HS-5 (cell line): ENCODE measurements around the gene LRRC8B.
A peak's percentile ranks its signal among the peaks of the same experiment; 100 is the strongest.
"Not testable (repeated sequence)": the region's sequence is repeated elsewhere in the genome, so short reads cannot be mapped to it uniquely, and the experiment has no call there.

ENCODE experiments used
- DNase-seq: peaks from one replicate; pipeline ENCODE4 v3.0.0-alpha.2; 2012; ENCODE audit warnings: low read depth

The LRRC8B gene

GRCh38 chr1:89524369-89525168, at the start of gene LRRC8B:
LRRC8B (plus strand) TSS chr1:89524829; CDS start chr1:89582651, 57,822 bp downstream.
- DNase-seq: no peak

GRCh38 chr1:89475269-89475668, 49.4 kb upstream of the LRRC8B start:
- DNase-seq: no peak

GRCh38 chr1:89476072-89476471, 48.6 kb upstream of the LRRC8B start:
- no peak for DNase-seq

- DNase-seq: peak; percentile 48
Measured at GRCh38 chr1:89483010-89483756, 41.4 kb upstream of the LRRC8B start.

GRCh38 chr1:89483757-89484077, 40.9 kb upstream of the LRRC8B start:
- DNase-seq: no peak

- no peak for DNase-seq
Measured at GRCh38 chr1:89484092-89485038, 40.3 kb upstream of the LRRC8B start.

- DNase-seq: no peak
Measured at GRCh38 chr1:89487972-89488371, 36.7 kb upstream of the LRRC8B start.

GRCh38 chr1:89489047-89489729, 35.4 kb upstream of the LRRC8B start:
- no peak for DNase-seq

- no peak for DNase-seq
Measured at GRCh38 chr1:89490389-89490788, 34.2 kb upstream of the LRRC8B start.

GRCh38 chr1:89499320-89499719, 25.3 kb upstream of the LRRC8B start:
- no peak for DNase-seq

GRCh38 chr1:89502042-89502441, 22.6 kb upstream of the LRRC8B start:
- no peak for DNase-seq

GRCh38 chr1:89502895-89503294, 21.7 kb upstream of the LRRC8B start:
- no peak for DNase-seq

- no peak for DNase-seq
Measured at GRCh38 chr1:89503690-89504089, 20.9 kb upstream of the LRRC8B start.

GRCh38 chr1:89510061-89510460, 14.6 kb upstream of the LRRC8B start:
- not testable (repeated sequence) for DNase-seq

- DNase-seq: no peak
Measured at GRCh38 chr1:89512996-89513720, 11.5 kb upstream of the LRRC8B start.

- DNase-seq: peak; percentile 50
Measured at GRCh38 chr1:89516055-89516454, 8.6 kb upstream of the LRRC8B start.

GRCh38 chr1:89518221-89518631, 6.4 kb upstream of the LRRC8B start:
- DNase-seq: no peak

GRCh38 chr1:89519779-89520358, 4.8 kb upstream of the LRRC8B start:
- no peak for DNase-seq

GRCh38 chr1:89521977-89522376, 2.7 kb upstream of the LRRC8B start:
- not testable (repeated sequence) for DNase-seq

- no peak for DNase-seq
Measured at GRCh38 chr1:89523572-89524368, 859 bp upstream of the LRRC8B start.
